Measurements from ENCODE around the gene TMEM106C. TPM values are rescaled to one million over a fixed set of nuclear protein-coding genes. Genes with fewer than 3 reads are reported as not detected.

The TMEM106C gene
- total RNA-seq, 3 donors from 2014 or later = 93.9 to 208 (median 183) TPM

GRCh38 chr12:47977772-47978597 is 14.6 kb downstream of the TMEM106C start:
- peaks cover 8% of the 10 kb centered on the region for H3K4me1 ChIP-seq (ENCODE audit: low read depth)
- H3K9me3 ChIP-seq = no peaks in the 10 kb centered on the region
- intact Hi-C loops (cut with DNase I, micrococcal nuclease) = no loop called here
- no peak for ATAC-seq
- H3K36me3 ChIP-seq (ENCODE audit: low read depth) = no peaks in the 10 kb centered on the region
- TF ChIP-seq CTCF (IDR thresholded peaks at IDR 0.05) = no peak
- no peak overlapping the region for H3K4me3 ChIP-seq
- no peak for DNase-seq

- no peak for TF ChIP-seq CTCF (IDR thresholded peaks at IDR 0.05)
- H3K9me3 ChIP-seq = no peaks in the 10 kb centered on the region
- H3K4me3 ChIP-seq = no peak overlapping the region
- H3K4me1 ChIP-seq (ENCODE audit: low read depth) = peaks cover 8% of the 10 kb centered on the region
- DNase-seq = no peak
- no peaks in the 10 kb centered on the region for H3K36me3 ChIP-seq (ENCODE audit: low read depth)
- ATAC-seq = no peak
- intact Hi-C loops (cut with DNase I, micrococcal nuclease) = no loop called here
Measured at GRCh38 chr12:47978598-47978873, 15.1 kb downstream of the TMEM106C start.

GRCh38 chr12:47979166-47979565 is 15.8 kb downstream of the TMEM106C start:
- DNase-seq = peak in 1 of 3 donors; percentile 11
- TF ChIP-seq CTCF (IDR thresholded peaks at IDR 0.05) = no peak
- H3K4me1 ChIP-seq (ENCODE audit: low read depth) = peaks cover 8% of the 10 kb centered on the region
- no peak overlapping the region for H3K4me3 ChIP-seq
- no peak for ATAC-seq
- no peaks in the 10 kb centered on the region for H3K9me3 ChIP-seq
- intact Hi-C loops (cut with DNase I, micrococcal nuclease) = no loop called here
- no peaks in the 10 kb centered on the region for H3K36me3 ChIP-seq (ENCODE audit: low read depth)

- DNase-seq (peak in 1 of 3 donors; percentile 16), ATAC-seq (no peak)
- Histone ChIP-seq H3K4me3 (no peak overlapping the region), H3K36me3 (ENCODE audit: low read depth) (no peaks in the 10 kb centered on the region), H3K4me1 (ENCODE audit: low read depth) (peaks cover 8% of the 10 kb centered on the region), H3K9me3 (no peaks in the 10 kb centered on the region)
- intact Hi-C loops (cut with DNase I, micrococcal nuclease) = no loop called here
- TF ChIP-seq CTCF (IDR thresholded peaks at IDR 0.05) = no peak
Measured at GRCh38 chr12:47979686-47980085, 16.3 kb downstream of the TMEM106C start.

- no peak for ATAC-seq
- Histone ChIP-seq H3K4me1 (ENCODE audit: low read depth) (peaks cover 8% of the 10 kb centered on the region), H3K36me3 (ENCODE audit: low read depth) (no peaks in the 10 kb centered on the region), H3K9me3 (no peaks in the 10 kb centered on the region), H3K4me3 (no peak overlapping the region)
- no peak for TF ChIP-seq CTCF (IDR thresholded peaks at IDR 0.05)
- no peak for DNase-seq
- intact Hi-C loops (cut with DNase I, micrococcal nuclease) = no loop called here
Measured at GRCh38 chr12:47980197-47980596, 16.8 kb downstream of the TMEM106C start.
